H9 (cell line): Measurements from ENCODE around the gene DAPP1. TPM values are rescaled to one million over a fixed set of nuclear protein-coding genes. Genes with fewer than 3 reads are reported as not detected.

Source experiments
- DNase-seq: peaks from one replicate; pipeline ENCODE4 v3.0.0-alpha.2; 2017
- H2AFZ ChIP-seq: one replicate; pipeline ENCODE4 v1.6.1; 2013; ENCODE audit warnings: mild to moderate bottlenecking, low read length, control low read depth, moderate library complexity
- H2AK5ac ChIP-seq: 2 replicates; pipeline ENCODE4 v1.6.1; 2013; ENCODE audit warnings: low read length, control low read depth, mixed read lengths; ENCODE audit not compliant: insufficient read length
- H2BK120ac ChIP-seq: one replicate; pipeline ENCODE4 v1.6.1; 2013; ENCODE audit warnings: low read depth, mild to moderate bottlenecking, low read length, control low read depth, inconsistent platforms; ENCODE audit not compliant: poor library complexity, severe bottlenecking
- H2BK12ac ChIP-seq: 2 replicates; pipeline ENCODE4 v1.6.1; 2013; ENCODE audit warnings: low read length, control low read depth, mixed read lengths, low read depth; ENCODE audit not compliant: insufficient read length
- H2BK15ac ChIP-seq: 2 replicates; pipeline ENCODE4 v1.6.1; 2013; ENCODE audit warnings: low read depth, low read length, control low read depth
- H2BK20ac ChIP-seq: one replicate; pipeline ENCODE4 v1.6.1; 2013; ENCODE audit warnings: low read depth, mild to moderate bottlenecking, low read length, control low read depth, inconsistent platforms; ENCODE audit not compliant: poor library complexity, severe bottlenecking
- H2BK5ac ChIP-seq: 2 replicates; pipeline ENCODE4 v1.6.1; 2013; ENCODE audit warnings: low read length, control low read depth, mixed read lengths; ENCODE audit not compliant: insufficient read length
- H3K14ac ChIP-seq: 2 replicates; pipeline ENCODE4 v1.6.1; 2013; ENCODE audit warnings: low read length, control low read depth; ENCODE audit not compliant: insufficient read depth
- H3K18ac ChIP-seq: 2 replicates; pipeline ENCODE4 v1.6.1; 2013; ENCODE audit warnings: low read depth, mild to moderate bottlenecking, mixed read lengths, low read length, control low read depth; ENCODE audit not compliant: insufficient read length
- H3K23ac ChIP-seq: 2 replicates; pipeline ENCODE4 v1.6.1; 2013; ENCODE audit warnings: low read length, control low read depth, mixed read lengths, low read depth; ENCODE audit not compliant: insufficient read length
- H3K23me2 ChIP-seq: 2 replicates; pipeline ENCODE4 v1.6.1; 2013; ENCODE audit warnings: low read depth, mild to moderate bottlenecking, mixed read lengths, low read length, control low read depth; ENCODE audit not compliant: insufficient read length, poor library complexity, severe bottlenecking
- H3K27ac ChIP-seq: 2 replicates; pipeline ENCODE4 v1.5.1; 2013; ENCODE audit warnings: low read length, control low read depth, mixed read lengths, low read depth; ENCODE audit not compliant: insufficient read length
- H3K27me3 ChIP-seq: 2 replicates; pipeline ENCODE4 v1.6.1; 2013; ENCODE audit warnings: low read length, control low read depth, inconsistent platforms; ENCODE audit not compliant: insufficient read depth
- H3K4ac ChIP-seq: 2 replicates; pipeline ENCODE4 v1.6.1; 2013; ENCODE audit warnings: low read depth, mild to moderate bottlenecking, control low read depth, inconsistent platforms, low read length, moderate library complexity
- H3K4me1 ChIP-seq: 2 replicates; pipeline ENCODE4 v1.6.1; 2013; ENCODE audit warnings: low read length, control low read depth, inconsistent platforms; ENCODE audit not compliant: insufficient read depth
- H3K4me2 ChIP-seq: 2 replicates; pipeline ENCODE4 v1.6.1; 2013; ENCODE audit warnings: low read length, control low read depth, mixed read lengths; ENCODE audit not compliant: insufficient read length, insufficient read depth
- H3K56ac ChIP-seq: 2 replicates; pipeline ENCODE4 v1.6.1; 2013; ENCODE audit warnings: low read depth, mild to moderate bottlenecking, mixed read lengths, low read length, control low read depth; ENCODE audit not compliant: insufficient read length
- H3K79me1 ChIP-seq: 2 replicates; pipeline ENCODE4 v1.6.1; 2013; ENCODE audit warnings: low read depth, mild to moderate bottlenecking, moderate library complexity, low read length, control low read depth, inconsistent platforms; ENCODE audit not compliant: insufficient read depth, poor library complexity, severe bottlenecking
- H3K79me2 ChIP-seq: 2 replicates; pipeline ENCODE4 v1.6.1; 2013; ENCODE audit warnings: low read length, control low read depth, inconsistent platforms; ENCODE audit not compliant: insufficient read depth
- H3K9ac ChIP-seq: 2 replicates; pipeline ENCODE4 v1.6.1; 2013; ENCODE audit warnings: low read length, control low read depth, mixed read lengths; ENCODE audit not compliant: insufficient read length; ENCODE audit errors: extremely low read depth
- H3K9me3 ChIP-seq: one replicate; pipeline ENCODE4 v1.6.1; 2013; ENCODE audit warnings: low read depth, low read length, inconsistent platforms; ENCODE audit not compliant: control insufficient read depth
- H3T11ph ChIP-seq: one replicate; pipeline ENCODE4 v1.6.1; 2013; ENCODE audit warnings: mild to moderate bottlenecking, low read length, control low read depth, inconsistent platforms
- H4K20me1 ChIP-seq: one replicate; pipeline ENCODE4 v1.6.1; 2013; ENCODE audit not compliant: control insufficient read depth, insufficient read length, insufficient read depth
- H4K5ac ChIP-seq: 2 replicates; pipeline ENCODE4 v1.6.1; 2013; ENCODE audit warnings: low read depth, mild to moderate bottlenecking, mixed read lengths, low read length, control low read depth; ENCODE audit not compliant: insufficient read length
- H4K8ac ChIP-seq: replicated peaks from 2 replicates; pipeline ENCODE4 v1.6.1; 2013; ENCODE audit warnings: low read length, control low read depth, mixed read lengths, low read depth; ENCODE audit not compliant: insufficient read length
- H4K91ac ChIP-seq: 2 replicates; pipeline ENCODE4 v1.6.1; 2013; ENCODE audit warnings: low read depth, mild to moderate bottlenecking, moderate library complexity, mixed read lengths, low read length, control low read depth; ENCODE audit not compliant: insufficient read length
- H3K27ac Mint-ChIP-seq, 3 experiments: 2 replicates in 2 of 3; 3 replicates in 1 of 3; pipeline ENCODE4 v1.8.0; 2020 to 2021; ENCODE audit warnings: mixed read lengths in 3 of 3, mild to moderate bottlenecking in 1 of 3, moderate library complexity in 1 of 3
- H3K27me3 Mint-ChIP-seq: 2 replicates; pipeline ENCODE4 v1.8.0; 2021; ENCODE audit warnings: low read depth, mild to moderate bottlenecking, moderate library complexity, mixed read lengths
- H3K36me3 Mint-ChIP-seq, 3 experiments: 2 replicates in 2 of 3; 3 replicates in 1 of 3; pipeline ENCODE4 v1.8.0; 2020 to 2021; ENCODE audit warnings: low read depth in 3 of 3, mixed read lengths in 3 of 3; ENCODE audit not compliant: insufficient read depth in 1 of 3
- H3K4me1 Mint-ChIP-seq, 2 experiments: 2 replicates each; pipeline ENCODE4 v1.8.0; 2020; ENCODE audit warnings: mixed read lengths in 2 of 2
- H3K4me3 Mint-ChIP-seq, 2 experiments: 2 replicates in 1 of 2; 3 replicates in 1 of 2; pipeline ENCODE4 v1.8.0; 2020 to 2021; ENCODE audit warnings: mild to moderate bottlenecking in 2 of 2, mixed read lengths in 2 of 2, moderate library complexity in 1 of 2
- H3K9me3 Mint-ChIP-seq, 2 experiments: 2 replicates in 1 of 2; 3 replicates in 1 of 2; pipeline ENCODE4 v1.8.0; 2020; ENCODE audit warnings: mild to moderate bottlenecking in 2 of 2, mixed read lengths in 2 of 2, moderate library complexity in 1 of 2
- CTCF ChIP-seq: fragments of 200-600 bp; sonication (generic); conservative IDR thresholded peaks from 3 replicates; pipeline ENCODE4 v1.8.0; 2021; ENCODE audit warnings: antibody characterized with exemption, mild to moderate bottlenecking
- whole genome bisulfite sequencing: extraction: QIAGEN DNeasy Blood & Tissue Kit; methylation state at CpG from one replicate; pipeline ENCODE4 v1.1.7; 2013; ENCODE audit warnings: missing lambda C conversion rate, low lambda C conversion rate, mixed read lengths; ENCODE audit not compliant: insufficient read length; ENCODE audit errors: extremely low coverage; 5-methylcytosine and 5-hydroxymethylcytosine counted together
- total RNA-seq: library from RNA; stranded (reverse); gene quantifications from 2 replicates; pipeline ENCODE4 v1.2.1, GENCODE V29; 2021

Gene DAPP1
- total RNA-seq, 1 experiment from 2014 or later, result not detected

GRCh38 chr4:99856166-99856565 lies 39.5 kb downstream of the DAPP1 start:
- Histone ChIP-seq H3K56ac (no peak overlapping the region), H3K4ac (no peak overlapping the region), H3K27ac (no peak overlapping the region), H3K4me1 (no peaks in the 10 kb centered on the region), H2BK15ac (no peak overlapping the region), H3K27me3 (no peaks in the 10 kb centered on the region), H2AK5ac (no peak overlapping the region), H3K4me2 (no peak overlapping the region), H2AFZ (no peak overlapping the region), H4K5ac (no peak overlapping the region), H2BK20ac (no peak overlapping the region), H4K20me1 (no peaks in the 10 kb centered on the region), H2BK12ac (no peak overlapping the region), H3K14ac (no peak overlapping the region), H3K79me1 (no peaks in the 10 kb centered on the region), H3K9me3 (no peaks in the 10 kb centered on the region), H3K23me2 (no peaks in the 10 kb centered on the region), H2BK5ac (no peak overlapping the region), H3K9ac (no peak overlapping the region), H3K18ac (no peak overlapping the region), H3K79me2 (no peaks in the 10 kb centered on the region), H2BK120ac (no peak overlapping the region), H3T11ph (no peak overlapping the region), H3K23ac (no peak overlapping the region), H4K91ac (no peak overlapping the region), H4K8ac (no peak overlapping the region)
- peaks cover 7 to 11% of the 10 kb centered on the region in 2 experiments for H3K4me1 Mint-ChIP-seq
- no peak overlapping the region for H3K27ac Mint-ChIP-seq
- H3K36me3 Mint-ChIP-seq, result no peaks in the 10 kb centered on the region
- H3K27me3 Mint-ChIP-seq, result no peaks in the 10 kb centered on the region; the same call in 1 of the 2 replicates
- H3K4me3 Mint-ChIP-seq, result no peak overlapping the region
- 100% methylated on average over 1 of the region's 1 CpG for WGBS
- no peaks in the 10 kb centered on the region; a peak in 1 of 5 replicates for H3K9me3 Mint-ChIP-seq
- no peak for DNase-seq
- TF ChIP-seq CTCF, result no peak
